Mucosa of descending colon (tissue), 3 donors: ENCODE results near the gene ENHO. TPM values are rescaled to one million over a fixed set of nuclear protein-coding genes. Genes with fewer than 3 reads are reported as not detected.

Experiments used
- ATAC-seq: fragments of 200-7000 bp; cut with Tn5 transposase; one replicate; pipeline ENCODE4 v1.9.1; 2020; ENCODE audit warnings: mild to moderate bottlenecking, moderate library complexity
- DNase-seq, 3 donors: peaks; one replicate each; pipeline ENCODE4 v3.0.0-alpha.2; 2020
- H3K36me3 ChIP-seq: fragments of 200-600 bp; one replicate; pipeline ENCODE4 v1.8.0; 2021; ENCODE audit warnings: low read depth, mild to moderate bottlenecking
- H3K4me1 ChIP-seq: fragments of 200-600 bp; one replicate; pipeline ENCODE4 v1.8.0; 2021; ENCODE audit warnings: low read depth, mild to moderate bottlenecking
- H3K4me3 ChIP-seq: fragments of 200-600 bp; one replicate; pipeline ENCODE4 v1.8.0; 2021; ENCODE audit warnings: mild to moderate bottlenecking
- H3K9me3 ChIP-seq: fragments of 200-600 bp; one replicate; pipeline ENCODE4 v1.8.0; 2021; ENCODE audit warnings: mild to moderate bottlenecking
- CTCF ChIP-seq: fragments of 200-600 bp; IDR thresholded peaks from one replicate; pipeline ENCODE4 v1.8.0; 2022; ENCODE audit warnings: antibody characterized with exemption, mild to moderate bottlenecking
- intact Hi-C, 2 donors: fragments of 100-400 bp; cut with DNase I in 1 of 2; cut with micrococcal nuclease in 1 of 2; formaldehyde crosslinking; loops; one replicate each; pipeline versions ENCODE4 v1.11.0 to v1.11.1; 2022; cut with DNase I, micrococcal nuclease
- total RNA-seq, 3 donors: library from RNA; stranded (reverse); fragmentation: NEBNext Ultra II Directional in 2 of 3; extraction: Animal tissue kit (Norgen Biotek cat#: 25700) in 2 of 3; gene quantifications; one replicate each; pipeline versions ENCODE4 v1.2.1 to v1.2.4, GENCODE V29; 2021 to 2023
- donor health status: DM: no; HTN: no; CAD: no; lungs with moderate emphysema.
- donor health status: DM: no; HTN: no; CAD: no.
- donor health status: DM: no; HTN: yes; CAD: no.

ENHO gene
- total RNA-seq, 3 donors from 2014 or later = 1.4 to 2.0 (median 1.5) TPM

- no peak overlapping the region for H3K4me3 ChIP-seq
- peaks cover 7% of the 10 kb centered on the region for H3K4me1 ChIP-seq
- intact Hi-C loops = no loop called here
- DNase-seq (peak in 1 of 3 donors; percentile 34), ATAC-seq (no peak)
- no peak for TF ChIP-seq CTCF
- no peaks in the 10 kb centered on the region for H3K36me3 ChIP-seq
- H3K9me3 ChIP-seq = no peaks in the 10 kb centered on the region
These were observed 46.0 kb upstream of the ENHO start for GRCh38 chr9:34568774-34569173.

DNA sequence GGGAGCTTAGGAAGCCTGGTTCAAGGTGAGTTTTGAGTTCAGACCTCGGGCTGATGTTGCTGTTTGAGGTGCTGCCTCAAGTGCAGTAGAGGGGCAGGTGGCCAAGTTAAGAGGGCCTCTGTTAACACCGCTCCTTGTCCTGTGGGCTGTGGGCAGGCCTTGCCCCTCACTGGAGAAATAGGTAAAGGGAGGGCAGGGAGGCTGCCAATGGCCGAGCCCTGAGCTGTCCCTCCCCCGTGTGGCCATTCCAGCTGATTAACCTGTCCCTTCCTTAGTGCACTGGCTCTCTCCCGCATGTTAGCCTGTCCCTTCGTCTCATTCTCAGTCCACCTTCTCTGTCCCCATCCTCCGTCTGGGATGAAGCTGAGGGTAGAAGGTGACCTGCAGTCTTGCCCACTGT lies 45.3 kb upstream of the ENHO start:
- no peak for ATAC-seq
- Histone ChIP-seq H3K9me3 (no peaks in the 10 kb centered on the region), H3K4me3 (no peak overlapping the region), H3K4me1 (peaks cover 7% of the 10 kb centered on the region), H3K36me3 (no peaks in the 10 kb centered on the region)
- TF ChIP-seq CTCF = no peak
- DNase-seq = no peak
- intact Hi-C loops = no loop called here

GRCh38 chr9:34566972-34567371 lies 44.2 kb upstream of the ENHO start:
- DNase-seq = no peak
- Histone ChIP-seq H3K9me3 (no peaks in the 10 kb centered on the region), H3K36me3 (no peaks in the 10 kb centered on the region), H3K4me3 (no peak overlapping the region), H3K4me1 (peaks cover 7% of the 10 kb centered on the region)
- no peak for ATAC-seq
- TF ChIP-seq CTCF = no peak
- intact Hi-C loops = no loop called here

- peak in 1 of 3 donors; percentile 27 for DNase-seq
- Histone ChIP-seq H3K36me3 (no peaks in the 10 kb centered on the region), H3K9me3 (no peaks in the 10 kb centered on the region), H3K4me1 (peaks cover 5% of the 10 kb centered on the region), H3K4me3 (no peak overlapping the region)
- intact Hi-C loops = no loop called here
- TF ChIP-seq CTCF = no peak
- ATAC-seq = no peak
These were observed 43.5 kb upstream of the ENHO start for GRCh38 chr9:34566322-34566721.

DNA sequence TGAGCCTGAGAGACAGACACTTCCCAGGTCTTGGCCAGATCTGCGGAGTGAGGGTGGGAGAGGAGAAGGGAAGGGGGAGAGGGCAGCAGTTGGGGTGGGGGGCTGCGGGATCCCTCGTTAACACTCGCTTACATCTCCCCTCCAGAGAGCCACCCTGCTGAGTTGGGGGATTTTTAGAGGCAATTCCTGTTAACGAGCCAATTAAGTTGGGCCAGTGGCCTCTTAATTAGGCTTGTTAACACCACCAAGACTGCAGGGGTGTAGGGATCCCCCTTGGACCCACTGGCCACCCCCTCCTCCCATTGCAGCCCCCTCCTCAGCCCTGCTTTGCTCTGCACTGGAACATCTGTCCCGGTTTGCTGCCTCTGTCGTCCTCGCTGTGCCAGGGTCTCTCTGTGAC lies 43.1 kb upstream of the ENHO start:
- Histone ChIP-seq H3K4me1 (peaks cover 3% of the 10 kb centered on the region), H3K9me3 (no peaks in the 10 kb centered on the region), H3K4me3 (no peak overlapping the region), H3K36me3 (no peaks in the 10 kb centered on the region)
- DNase-seq (no peak), ATAC-seq (no peak)
- intact Hi-C loops = no loop called here
- no peak for TF ChIP-seq CTCF

- intact Hi-C loops = no loop called here
- Histone ChIP-seq H3K4me3 (no peak overlapping the region), H3K36me3 (no peaks in the 10 kb centered on the region), H3K9me3 (no peaks in the 10 kb centered on the region), H3K4me1 (peaks cover 10% of the 10 kb centered on the region)
- no peak for ATAC-seq
- peak in 2 of 3 donors; percentile 16 to 34 for DNase-seq
- no peak for TF ChIP-seq CTCF
These were observed 41.8 kb upstream of the ENHO start for GRCh38 chr9:34564617-34565016.
